GM18873 (cell line): Measurements from ENCODE around the gene RBM20.
"Not testable (repeated sequence)": the region's sequence is repeated elsewhere in the genome, so short reads cannot be mapped to it uniquely, and the experiment has no call there.

ENCODE experiments used
- ATAC-seq: cut with Tn5 transposase; IDR thresholded peaks from one replicate; pipeline ENCODE4 v1.9.1; 2021; ENCODE audit warnings: mild to moderate bottlenecking, moderate library complexity, moderate number of reproducible peaks; ENCODE audit not compliant: unreplicated experiment, low FRiP score

Gene RBM20

GRCh38 chr10:110646417-110647135 is 2.4 kb downstream of the RBM20 start:
- ATAC-seq = no peak

GRCh38 chr10:110647136-110647430 is 2.9 kb downstream of the RBM20 start:
- no peak for ATAC-seq

- ATAC-seq = no peak
Measured at GRCh38 chr10:110648692-110649346, 4.7 kb downstream of the RBM20 start.

- ATAC-seq = no peak
Measured at GRCh38 chr10:110649347-110650264, 5.5 kb downstream of the RBM20 start.

GRCh38 chr10:110650265-110650668 is 6.1 kb downstream of the RBM20 start:
- no peak for ATAC-seq

GRCh38 chr10:110651044-110651958 is 7.2 kb downstream of the RBM20 start:
- no peak for ATAC-seq

GRCh38 chr10:110652475-110653118 is 8.5 kb downstream of the RBM20 start:
- no peak for ATAC-seq

- no peak for ATAC-seq
Measured at GRCh38 chr10:110655320-110655719, 11.2 kb downstream of the RBM20 start.

GRCh38 chr10:110656612-110657011 is 12.5 kb downstream of the RBM20 start:
- ATAC-seq = no peak

GRCh38 chr10:110657973-110658691 is 14.0 kb downstream of the RBM20 start:
- no peak for ATAC-seq

GRCh38 chr10:110659558-110659957 is 15.4 kb downstream of the RBM20 start:
- ATAC-seq = no peak

- not testable (repeated sequence) for ATAC-seq
Measured at GRCh38 chr10:110660289-110660688, 16.2 kb downstream of the RBM20 start.

- no peak for ATAC-seq
Measured at GRCh38 chr10:110661292-110661691, 17.2 kb downstream of the RBM20 start.

- no peak for ATAC-seq
Measured at GRCh38 chr10:110664483-110665420, 20.6 kb downstream of the RBM20 start.

GRCh38 chr10:110666259-110666658 is 22.1 kb downstream of the RBM20 start:
- ATAC-seq = not testable (repeated sequence)

GRCh38 chr10:110666673-110667072 is 22.5 kb downstream of the RBM20 start:
- ATAC-seq = no peak

- no peak for ATAC-seq
Measured at GRCh38 chr10:110667620-110668343, 23.6 kb downstream of the RBM20 start.
